CD4-positive, alpha-beta T cell treated with Interleukin-17A for 1 hour (primary cell): ENCODE data around the gene ECI1.

ENCODE experiments used
- DNase-seq: peaks from one replicate; pipeline ENCODE4 v3.0.0-alpha.2; 2020

ECI1 gene, protein sequence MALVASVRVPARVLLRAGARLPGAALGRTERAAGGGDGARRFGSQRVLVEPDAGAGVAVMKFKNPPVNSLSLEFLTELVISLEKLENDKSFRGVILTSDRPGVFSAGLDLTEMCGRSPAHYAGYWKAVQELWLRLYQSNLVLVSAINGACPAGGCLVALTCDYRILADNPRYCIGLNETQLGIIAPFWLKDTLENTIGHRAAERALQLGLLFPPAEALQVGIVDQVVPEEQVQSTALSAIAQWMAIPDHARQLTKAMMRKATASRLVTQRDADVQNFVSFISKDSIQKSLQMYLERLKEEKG

GRCh38 chr16:2251296-2252111 lies at the start of gene ECI1:
TSS of gene ECI1 (minus strand) at chr16:2251587. CDS start at chr16:2251566, 21 bp downstream.
- peak; percentile 90 for DNase-seq

- DNase-seq = no peak
Measured at GRCh38 chr16:2299915-2300192, 48.5 kb upstream of the ECI1 start.

GRCh38 chr16:2299121-2299914 lies 47.9 kb upstream of the ECI1 start:
- DNase-seq = no peak

DNA sequence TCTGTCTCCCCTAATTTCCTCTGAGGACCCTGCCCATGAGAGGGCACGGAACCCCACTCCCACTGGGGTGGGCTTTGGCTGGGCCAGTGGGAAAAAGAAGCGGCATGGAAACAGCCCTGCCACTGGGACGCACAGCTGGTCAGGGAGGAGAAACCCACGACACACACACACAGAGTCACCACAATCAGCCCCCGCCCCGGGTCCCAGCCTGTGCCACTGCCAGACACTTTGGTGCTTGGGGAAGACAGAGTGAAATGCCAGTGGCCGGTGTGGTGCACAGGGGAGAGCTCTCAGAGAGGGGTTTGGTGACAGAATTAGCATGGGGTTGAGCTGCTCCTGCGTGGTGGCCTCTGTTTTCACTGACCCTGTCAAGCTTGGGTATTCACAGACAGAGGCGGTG lies 47.2 kb upstream of the ECI1 start:
- no peak for DNase-seq

DNA sequence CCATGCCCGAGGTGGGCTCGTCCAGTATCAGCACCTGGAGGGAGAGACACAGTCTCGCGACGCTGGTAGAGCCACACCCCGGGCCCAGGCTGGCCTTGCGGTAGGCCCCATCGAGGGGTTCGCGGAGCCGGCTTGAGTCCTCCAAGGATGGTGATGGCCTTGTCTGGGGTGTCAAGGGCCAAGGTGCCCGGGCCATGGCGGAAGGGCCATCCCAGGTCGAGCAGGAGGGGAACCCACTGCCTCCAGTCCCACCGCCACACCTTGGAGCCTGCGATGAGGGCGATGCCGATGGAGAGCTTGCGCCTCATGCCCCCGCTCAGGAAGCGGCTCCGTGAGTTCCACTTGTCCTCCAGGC lies 46.1 kb upstream of the ECI1 start:
- DNase-seq = no peak

GRCh38 chr16:2296661-2297505 lies 45.5 kb upstream of the ECI1 start:
- DNase-seq = peak; percentile 16

- peak; percentile 2 for DNase-seq
Measured at GRCh38 chr16:2295056-2295798, 43.8 kb upstream of the ECI1 start.

- no peak for DNase-seq
Measured at GRCh38 chr16:2292221-2292620, 40.8 kb upstream of the ECI1 start.

DNA sequence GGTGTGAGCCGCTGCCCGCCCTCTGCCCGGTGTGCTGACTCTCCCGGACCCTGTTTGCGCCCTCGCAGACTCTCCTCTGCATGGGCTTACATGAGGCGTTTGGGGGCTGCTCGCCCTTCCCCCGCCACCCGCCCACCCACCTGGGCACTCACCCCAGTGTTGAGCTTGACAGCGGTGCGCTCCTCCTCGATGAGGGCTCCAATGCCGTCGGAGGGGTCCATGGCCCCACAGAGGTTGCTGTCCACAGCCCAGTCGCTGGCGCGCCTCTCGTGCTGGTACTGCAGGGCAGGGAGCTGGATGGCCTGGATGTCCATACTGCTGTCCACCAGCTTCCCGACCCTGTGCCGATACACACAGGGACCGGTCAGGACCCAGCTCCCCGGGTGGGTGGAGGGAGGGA lies 37.9 kb upstream of the ECI1 start:
- DNase-seq = no peak

- no peak for DNase-seq
Measured at GRCh38 chr16:2288726-2289125, 37.3 kb upstream of the ECI1 start.

- DNase-seq = no peak
Measured at GRCh38 chr16:2287916-2288547, 36.6 kb upstream of the ECI1 start.

DNA sequence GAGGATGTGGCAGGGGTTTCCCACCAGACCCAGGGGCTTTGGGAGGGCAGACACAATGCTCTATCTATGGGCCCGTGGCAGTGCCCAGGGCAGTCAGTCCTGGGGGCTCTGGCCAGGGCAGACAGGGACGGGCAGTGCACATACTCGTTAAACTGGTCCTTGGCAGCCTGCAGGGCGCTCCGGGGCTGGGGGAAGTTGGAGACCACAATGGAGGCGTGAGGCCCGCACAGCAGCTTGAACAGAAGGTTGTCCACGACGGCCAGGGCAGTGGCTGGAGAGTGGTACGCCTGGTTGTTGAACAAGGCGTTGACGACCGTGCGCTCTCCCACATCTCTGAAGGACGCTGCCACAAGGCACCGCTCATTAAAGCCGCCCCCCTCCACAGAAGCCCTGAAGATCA lies 35.2 kb upstream of the ECI1 start:
- DNase-seq = no peak

GRCh38 chr16:2285731-2286191 lies 34.4 kb upstream of the ECI1 start:
- DNase-seq = no peak

DNA sequence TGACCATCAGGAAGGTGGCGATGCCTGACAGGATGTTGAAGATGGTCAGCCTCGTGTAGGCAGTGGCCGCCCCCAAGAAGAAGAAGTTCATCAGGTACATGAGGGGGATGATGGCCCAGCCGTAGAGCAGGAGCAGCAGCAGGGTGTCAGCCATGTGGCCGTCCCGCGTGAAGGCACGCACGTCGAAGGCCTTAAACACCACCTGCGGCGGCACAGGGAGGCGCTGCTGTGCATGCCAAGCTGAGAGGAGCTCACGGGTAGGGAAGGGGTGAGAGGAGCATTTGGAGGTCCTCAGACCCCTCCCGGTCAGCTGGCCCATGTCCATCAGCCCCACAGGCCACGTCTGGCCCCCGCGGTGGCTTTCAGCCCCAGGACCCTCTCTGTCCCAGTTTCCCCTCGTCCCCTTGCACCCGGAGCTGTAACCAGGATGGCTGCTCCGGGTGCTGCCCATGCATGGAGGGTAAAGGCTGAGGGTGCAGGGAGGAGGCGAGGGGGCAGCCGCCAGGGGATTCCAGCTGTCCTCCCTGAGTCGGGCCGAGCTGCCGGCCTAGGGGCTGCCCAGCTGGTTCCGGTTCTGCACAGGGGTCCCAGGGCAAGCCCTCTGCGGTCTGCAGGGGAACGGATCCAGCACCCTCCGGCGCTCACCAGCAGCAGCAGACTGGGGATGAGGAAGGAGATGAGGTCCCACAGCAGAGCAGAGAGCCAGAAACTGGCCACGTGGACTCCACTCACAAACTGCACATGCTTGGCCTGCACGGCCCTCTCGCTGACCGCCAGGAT lies 33.6 kb upstream of the ECI1 start:
- DNase-seq = no peak

DNA sequence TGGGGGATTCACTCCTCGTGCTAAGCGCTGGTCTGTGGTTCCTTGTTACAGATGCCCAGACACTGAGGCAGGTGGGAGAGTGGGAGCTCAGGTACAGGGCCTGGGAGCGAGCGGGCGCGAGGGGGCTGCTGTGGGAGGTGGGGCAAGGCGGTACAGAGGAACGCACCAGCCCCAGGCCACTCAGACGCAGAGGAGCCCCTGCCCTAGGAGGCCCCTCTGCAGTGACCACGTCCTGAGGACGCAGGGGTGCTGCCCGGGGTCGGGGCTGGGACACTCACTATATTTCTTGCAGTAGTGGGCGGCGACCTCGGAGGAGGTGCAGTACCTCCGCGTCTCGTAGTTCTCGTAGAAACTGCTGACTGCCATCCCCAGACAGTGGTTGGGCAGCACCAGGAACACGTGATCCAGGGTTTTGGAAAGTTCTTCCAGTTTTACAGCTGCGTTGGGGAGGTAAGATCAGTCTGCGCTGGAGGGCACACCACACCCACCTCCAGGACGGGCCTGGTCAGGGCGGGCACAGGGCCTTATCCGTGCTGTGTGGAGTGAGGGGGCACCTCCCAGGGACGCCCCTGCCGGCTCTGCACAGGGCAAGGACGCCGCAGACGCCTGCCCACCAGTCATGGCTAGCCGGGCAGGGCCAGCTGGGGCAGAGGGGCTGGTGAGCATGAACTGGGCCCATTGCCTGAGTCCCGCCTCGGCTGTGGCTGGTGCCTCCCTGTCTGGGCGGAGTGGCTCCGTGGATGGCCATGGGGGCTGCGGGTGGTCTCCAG lies 32.8 kb upstream of the ECI1 start:
- no peak for DNase-seq

DNA sequence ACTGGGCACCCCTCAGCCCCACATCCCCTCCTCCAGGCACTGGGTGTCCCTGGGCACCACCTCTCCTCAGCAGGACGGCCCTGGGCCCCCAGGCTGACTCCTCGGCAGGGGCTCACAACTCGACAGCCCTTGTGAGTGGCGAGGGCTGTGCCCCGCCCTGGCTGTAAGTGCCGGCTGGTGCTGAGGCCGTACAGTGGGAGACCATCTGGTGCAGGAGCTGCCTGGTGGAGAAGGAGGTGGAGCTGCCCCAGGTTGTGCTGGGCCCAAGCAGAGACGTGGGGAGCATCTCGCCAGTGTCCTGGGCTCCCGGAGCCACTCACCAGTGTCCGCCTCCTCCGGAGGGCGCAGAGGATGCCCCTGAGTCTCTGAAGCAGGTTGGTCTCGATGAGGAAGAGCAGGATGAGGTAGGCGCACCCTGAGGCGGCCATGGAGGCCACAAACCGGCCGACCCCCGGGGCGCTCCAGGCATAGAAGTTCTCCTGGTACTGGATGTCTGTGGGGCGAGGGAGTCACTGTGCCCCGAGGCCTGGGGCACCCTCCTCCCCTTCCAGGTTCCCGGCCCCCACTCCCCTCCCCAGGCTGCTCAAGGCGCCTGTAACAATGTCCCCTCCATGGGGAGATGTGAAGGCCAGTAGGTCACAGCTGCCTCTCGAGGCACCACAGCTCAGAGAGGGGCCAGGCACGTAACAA lies 31.6 kb upstream of the ECI1 start:
- DNase-seq = no peak

GRCh38 chr16:2282262-2282661 lies 30.9 kb upstream of the ECI1 start:
- DNase-seq = no peak

GRCh38 chr16:2280981-2281542 lies 29.7 kb upstream of the ECI1 start:
- DNase-seq = no peak

DNA sequence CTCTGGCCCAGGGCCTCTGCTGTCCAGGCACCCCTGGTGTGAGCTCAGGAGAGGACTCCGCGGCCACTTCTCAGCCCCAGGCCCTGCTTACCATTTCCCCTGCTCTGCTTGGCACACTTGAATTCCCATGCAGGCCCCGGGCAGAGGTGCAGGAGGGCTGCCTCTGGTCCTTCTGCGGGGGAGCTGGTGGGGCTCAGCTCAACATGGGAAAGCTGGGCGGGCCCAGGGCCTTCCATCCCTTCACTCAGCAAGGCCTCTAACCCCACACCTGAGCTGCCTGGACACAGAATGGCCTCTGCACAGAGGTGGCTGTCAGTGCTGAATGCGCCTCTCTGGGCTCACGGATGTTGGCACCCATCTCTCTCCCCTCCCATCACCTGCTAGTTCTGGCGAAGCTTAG lies 29.1 kb upstream of the ECI1 start:
- DNase-seq = no peak
